H1 (cell line): ENCODE measurements around the gene KPNA1. TPM values are rescaled to one million over a fixed set of nuclear protein-coding genes. Genes with fewer than 3 reads are reported as not detected.

Experiments
- CBX5 ChIP-seq: fragments of 300-800, 300-1000 bp; sonication (generic); IDR thresholded peaks from 2 replicates; pipeline ENCODE4 v1.7.1; 2016; ENCODE audit warnings: antibody characterized with exemption, low read length, low read depth
- EZH2 ChIP-seq: fragments of 200-600 bp; sonication (generic); IDR thresholded peaks from 2 replicates; pipeline ENCODE4 v1.7.1; 2012; ENCODE audit warnings: low read depth, mild to moderate bottlenecking, moderate library complexity, low read length, inconsistent platforms; ENCODE audit not compliant: severe bottlenecking
- FOSL1 ChIP-seq: IDR thresholded peaks from 2 replicates; pipeline ENCODE4 v1.6.1; 2011; ENCODE audit warnings: mild to moderate bottlenecking, low read depth, low read length, moderate library complexity; ENCODE audit not compliant: insufficient read depth
- SP1 ChIP-seq: IDR thresholded peaks from 2 replicates; pipeline ENCODE4 v1.6.1; 2011; ENCODE audit warnings: low read depth, low read length
- TEAD4 ChIP-seq: IDR thresholded peaks from 2 replicates; pipeline ENCODE4 v1.6.1; 2012; ENCODE audit warnings: low read depth, low read length, inconsistent platforms, mixed read lengths
- ZNF274 ChIP-seq: IDR thresholded peaks from 2 replicates; pipeline ENCODE4 v1.7.0; 2012; ENCODE audit warnings: low read length, borderline replicate concordance; ENCODE audit errors: extremely low read depth
- polyA plus RNA-seq, 7 experiments: library from polyadenylated mRNA; depleted of rRNA in 3 of 7; stranded (reverse) in 5 of 7; unstranded in 2 of 7; fragments of >200 nt in 5 of 7; fragments of 200-250 nt in 2 of 7; gene quantifications; 1 replicate in 5 of 7; 2 replicates in 1 of 7; 4 replicates in 1 of 7; pipeline versions ENCODE4 v1.2.1 to v1.2.3, GENCODE V29; 2011 to 2013; ENCODE audit warnings: missing spikeins in 2 of 7, mixed read lengths in 2 of 7
- total RNA-seq: library from RNA; stranded (reverse); fragmentation: NEBNext Ultra II Directional; extraction: Animal tissue kit (Norgen Biotek cat#: 25700); gene quantifications from 2 replicates; pipeline ENCODE4 v1.2.1, GENCODE V29; 2021
- TF ChIP-seq, protein P1 (sequence below): IDR thresholded peaks from 2 replicates; pipeline ENCODE4 v1.6.1; 2012; ENCODE audit warnings: inconsistent platforms

The KPNA1 gene
- total and polyA plus RNA-seq, 2 of the 8 experiments (the other 6 are each of a cell fraction or from before 2014, with no cell fraction given), result 14.8 to 63.0 TPM

DNA sequence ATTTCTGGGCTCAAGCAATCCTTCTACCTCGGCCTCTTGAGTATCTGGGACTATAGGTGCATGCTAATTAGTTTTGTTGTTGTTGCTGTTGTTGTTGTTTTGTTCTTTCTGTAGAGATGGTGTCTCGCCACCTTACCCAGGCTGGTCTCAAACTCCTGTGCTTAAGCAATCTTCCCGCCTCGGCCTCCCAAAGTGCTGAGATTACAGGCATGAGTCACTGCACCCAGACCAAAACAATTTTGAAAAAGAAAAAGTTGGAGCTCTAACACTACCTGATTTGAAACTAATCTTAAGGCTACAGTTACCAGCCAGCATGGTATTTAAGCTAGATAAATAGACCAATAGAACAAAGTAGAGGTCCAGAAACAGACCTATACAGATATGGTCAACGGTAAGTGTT lies 29.8 kb downstream of the KPNA1 start (continued):
- no peak for TF ChIP-seq FOSL1
- TF ChIP-seq, protein P1, sequence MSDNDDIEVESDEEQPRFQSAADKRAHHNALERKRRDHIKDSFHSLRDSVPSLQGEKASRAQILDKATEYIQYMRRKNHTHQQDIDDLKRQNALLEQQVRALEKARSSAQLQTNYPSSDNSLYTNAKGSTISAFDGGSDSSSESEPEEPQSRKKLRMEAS, result no peak
- TF ChIP-seq CBX5, result no peak
- TF ChIP-seq EZH2, result no peak
- TF ChIP-seq SP1, result no peak
- no peak for TF ChIP-seq TEAD4
- TF ChIP-seq ZNF274, result no peak
